Measurements from ENCODE around the gene RRP8.

Gene RRP8

DNA sequence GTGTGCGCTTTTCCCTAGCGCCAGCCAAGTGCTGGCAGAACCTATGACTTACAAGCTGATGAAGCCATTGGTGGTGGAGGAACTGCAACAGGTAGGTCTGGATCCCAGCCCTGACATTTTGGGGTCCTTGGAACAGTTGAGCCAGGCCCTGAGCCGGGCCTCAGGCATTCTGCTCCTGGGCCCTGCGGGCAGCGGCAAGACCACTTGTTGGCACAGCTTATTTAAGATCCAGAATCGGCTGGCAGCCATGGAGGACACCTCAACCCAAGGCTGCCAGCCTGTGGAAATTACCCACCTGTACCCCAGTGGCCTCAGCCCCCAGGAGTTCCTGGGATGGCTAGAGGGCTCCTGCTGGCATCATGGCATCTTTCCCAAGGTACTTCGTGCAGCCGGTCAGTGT, 56.7 kb downstream of the RRP8 start:
- Histone ChIP-seq H3K27me3 (replicated peaks in 2 of 5; ENCODE audit: control insufficient read depth in 4 of 5, insufficient read depth in 5 of 5, low read length in 4 of 5) (no peaks in the 10 kb centered on the region), H3K4me3 (ENCODE audit: control insufficient read depth in 1 of 7, extremely low read depth in 1 of 7, insufficient read depth in 4 of 7, low read depth in 2 of 7, low read length in 6 of 7) (no peak overlapping the region), H3K9me3 (ENCODE audit: control extremely low read depth in 1 of 5, control insufficient read depth in 4 of 5, insufficient read depth in 2 of 5, low read depth in 1 of 5, low read length in 4 of 5) (no peaks in the 10 kb centered on the region), H3K36me3 (ENCODE audit: control insufficient read depth in 4 of 4, insufficient read depth in 4 of 4, low read length in 3 of 4) (peaks cover 0 to 36% (median 20%) of the 10 kb centered on the region in 4 experiments), H3K4me1 (ENCODE audit: control extremely low read depth in 1 of 4, control insufficient read depth in 4 of 4, insufficient read depth in 4 of 4, low read length in 3 of 4) (no peaks in the 10 kb centered on the region), H3K27ac (ENCODE audit: insufficient read depth in 1 of 2, low read depth in 1 of 2, low read length in 2 of 2, poor library complexity in 1 of 2, severe bottlenecking in 2 of 2) (no peak overlapping the region)
- WGBS (ENCODE audit: insufficient coverage), result 95% methylated on average over 8 of the region's 8 CpGs
- no peak for DNase-seq
- POLR2A ChIA-PET, result interaction anchor here (0.5 kb wide), 1 partner anchor 101 kb away, joined by 6 read pairs; no protein-coding TSS in a partner anchor
- CTCF ChIA-PET, result interaction anchor here (1.6 to 1.7 kb wide), 2 partner anchors 9 to 41 kb away, joined by 4 to 7 read pairs; no protein-coding TSS in a partner anchor

DNA sequence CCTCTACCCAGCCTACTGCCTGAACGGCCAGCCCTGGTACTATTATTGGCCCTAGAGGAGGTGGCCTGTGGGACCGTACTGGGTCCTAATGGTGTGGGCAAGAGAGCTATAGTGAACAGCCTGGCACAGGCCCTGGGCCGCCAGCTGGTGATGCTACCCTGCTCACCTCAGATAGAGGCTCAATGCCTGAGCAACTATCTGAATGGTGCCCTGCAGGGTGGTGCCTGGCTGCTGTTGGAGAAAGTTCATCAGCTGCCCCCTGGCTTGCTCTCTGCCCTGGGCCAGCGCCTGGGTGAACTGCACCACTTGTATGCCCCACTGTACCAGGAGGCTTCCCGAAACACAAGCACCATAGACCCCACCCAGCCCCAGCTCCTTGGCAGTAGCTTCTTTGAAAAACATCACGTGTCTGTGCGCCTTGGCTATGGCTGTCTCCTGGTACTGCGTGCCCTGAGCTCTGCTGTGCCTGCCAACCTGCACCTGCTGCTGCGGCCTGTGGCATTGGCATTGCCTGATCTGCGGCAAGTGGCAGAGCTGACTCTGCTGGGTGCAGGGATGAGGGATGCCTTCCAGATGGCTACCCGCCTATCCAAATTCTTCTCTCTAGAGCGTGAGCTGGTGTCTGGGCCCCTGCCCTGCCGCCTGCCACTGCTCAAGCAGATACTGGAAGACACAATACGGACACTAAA, 57.4 kb downstream of the RRP8 start:
- DNase-seq, result no peak
- H3K27ac ChIP-seq (ENCODE audit: insufficient read depth in 1 of 2, low read depth in 1 of 2, low read length in 2 of 2, poor library complexity in 1 of 2, severe bottlenecking in 2 of 2), result no peak overlapping the region
- WGBS (ENCODE audit: insufficient coverage), result 100% methylated on average over 14 of the region's 14 CpGs
- H3K36me3 ChIP-seq (ENCODE audit: control insufficient read depth in 4 of 4, insufficient read depth in 4 of 4, low read length in 3 of 4), result peaks cover 0 to 36% (median 20%) of the 10 kb centered on the region in 4 experiments
- H3K4me1 ChIP-seq (ENCODE audit: control extremely low read depth in 1 of 4, control insufficient read depth in 4 of 4, insufficient read depth in 4 of 4, low read length in 3 of 4), result no peaks in the 10 kb centered on the region
- ChIA-PET CTCF (interaction anchor here (1.6 to 1.7 kb wide), 3 partner anchors 10 to 40 kb away, joined by 4 to 7 read pairs (median 4); no protein-coding TSS in a partner anchor), POLR2A (interaction anchor here (0.5 kb wide), 1 partner anchor 100 kb away, joined by 6 read pairs; no protein-coding TSS in a partner anchor)
- H3K4me3 ChIP-seq (ENCODE audit: control insufficient read depth in 1 of 7, extremely low read depth in 1 of 7, insufficient read depth in 4 of 7, low read depth in 2 of 7, low read length in 6 of 7), result no peak overlapping the region
- H3K27me3 ChIP-seq (replicated peaks in 2 of 5; ENCODE audit: control insufficient read depth in 4 of 5, insufficient read depth in 5 of 5, low read length in 4 of 5), result no peaks in the 10 kb centered on the region
- H3K9me3 ChIP-seq (ENCODE audit: control extremely low read depth in 1 of 5, control insufficient read depth in 4 of 5, insufficient read depth in 2 of 5, low read depth in 1 of 5, low read length in 4 of 5), result no peaks in the 10 kb centered on the region
